Activated CD4-positive, alpha-beta T cell treated with anti-CD3 and anti-CD28 coated beads, Interleukin-2, amount 50 U/mL, for 1 hour (primary cell): ENCODE results near the gene CELA2B.
"Not testable (repeated sequence)": the region's sequence is repeated elsewhere in the genome, so short reads cannot be mapped to it uniquely, and the experiment has no call there.

Experiments
- DNase-seq: peaks from one replicate; pipeline ENCODE4 v3.0.0-alpha.2; 2020

The CELA2B gene

GRCh38 chr1:15504436-15504835 lies 28.5 kb downstream of the CELA2B start:
- no peak for DNase-seq

- no peak for DNase-seq
These were observed 30.9 kb downstream of the CELA2B start for GRCh38 chr1:15506831-15507230.

- DNase-seq: no peak
These were observed 31.4 kb downstream of the CELA2B start for GRCh38 chr1:15507278-15507677.

- DNase-seq: no peak
These were observed 33.0 kb downstream of the CELA2B start for GRCh38 chr1:15508700-15509487.

GRCh38 chr1:15509586-15509985 lies 33.7 kb downstream of the CELA2B start:
- DNase-seq: no peak

GRCh38 chr1:15510611-15511405 lies 34.9 kb downstream of the CELA2B start:
- no peak for DNase-seq

GRCh38 chr1:15513192-15513591 lies 37.3 kb downstream of the CELA2B start:
- DNase-seq: no peak

GRCh38 chr1:15513919-15514318 lies 38.0 kb downstream of the CELA2B start:
- DNase-seq: no peak

- DNase-seq: not testable (repeated sequence)
These were observed 38.7 kb downstream of the CELA2B start for GRCh38 chr1:15514557-15514956.

- DNase-seq: no peak
These were observed 39.2 kb downstream of the CELA2B start for GRCh38 chr1:15515022-15515663.

- DNase-seq: no peak
These were observed 43.7 kb downstream of the CELA2B start for GRCh38 chr1:15519625-15520024.

- DNase-seq: not testable (repeated sequence)
These were observed 45.5 kb downstream of the CELA2B start for GRCh38 chr1:15521206-15521906.

GRCh38 chr1:15522551-15522950 lies 46.6 kb downstream of the CELA2B start:
- no peak for DNase-seq

- DNase-seq: no peak
These were observed 47.5 kb downstream of the CELA2B start for GRCh38 chr1:15523104-15524020.

- DNase-seq: no peak
These were observed 48.0 kb downstream of the CELA2B start, which contains the start of gene CASP9 for GRCh38 chr1:15524021-15524282. TSS of gene CASP9 (minus strand) at chr1:15524215. CDS start at chr1:15524200, 15 bp downstream.

GRCh38 chr1:15524283-15525049 lies 48.6 kb downstream of the CELA2B start:
- peak; percentile 100 for DNase-seq

GRCh38 chr1:15525050-15526020 lies 49.4 kb downstream of the CELA2B start:
- no peak for DNase-seq

- no peak for DNase-seq
These were observed 50.2 kb downstream of the CELA2B start for GRCh38 chr1:15526021-15526489.

GRCh38 chr1:15526490-15527339 lies 50.8 kb downstream of the CELA2B start, which contains the start of gene DNAJC16:
TSS of gene DNAJC16 (plus strand) at chr1:15526848. CDS start at chr1:15529106, 2,258 bp downstream.
- DNase-seq: peak; percentile 94
